Measurements from ENCODE around the gene DYRK1A. TPM values are rescaled to one million over a fixed set of nuclear protein-coding genes. Genes with fewer than 3 reads are reported as not detected.
"Not testable (repeated sequence)": the region's sequence is repeated elsewhere in the genome, so short reads cannot be mapped to it uniquely, and the experiment has no call there.

Gene DYRK1A
- total RNA-seq, 1 experiment from 2014 or later: 48.7 TPM

GRCh38 chr21:37548521-37548981, 182.0 kb downstream of the DYRK1A start:
- H3K36me3 ChIP-seq (ENCODE audit: low read depth, low read length): no peaks in the 10 kb centered on the region
- CTCF ChIA-PET: no interaction called here
- no peak overlapping the region for H3K9ac ChIP-seq (ENCODE audit: low read length)
- BruUV-seq (replicated peaks): no TSS peak
- H3K27ac ChIP-seq (ENCODE audit: low read length): no peak overlapping the region
- no peak overlapping the region for H2AFZ ChIP-seq (ENCODE audit: low read length)
- no peaks in the 10 kb centered on the region for H4K20me1 ChIP-seq (ENCODE audit: low read length)
- H3K9me2 ChIP-seq (replicated peaks; ENCODE audit: low read length): no peaks in the 10 kb centered on the region
- TF ChIP-seq EZH2 (IDR thresholded peaks at IDR 0.05; ENCODE audit: low read length, unreplicated experiment) (no peak), CTCF (conservative IDR thresholded peaks at IDR 0.05; ENCODE audit: low read depth, low read length) (no peak), EZH2phosphoT487 (IDR thresholded peaks at IDR 0.05; ENCODE audit: borderline replicate concordance, low read length) (no peak)
- intact Hi-C loops (cut with micrococcal nuclease): no loop called here
- no peaks in the 10 kb centered on the region for H3K79me2 ChIP-seq (ENCODE audit: low read length)
- no peaks in the 10 kb centered on the region for H3K27me3 ChIP-seq (ENCODE audit: low read length)
- ATAC-seq (no peak), DNase-seq (no peak)
- no peaks in the 10 kb centered on the region for H3K9me3 ChIP-seq (ENCODE audit: low read length)
- peaks cover 11% of the 10 kb centered on the region; the same call in 1 of the 2 replicates for H3K4me1 ChIP-seq (ENCODE audit: insufficient read depth, low read length)
- POLR2A ChIA-PET (ENCODE audit: unreplicated experiment): no interaction called here
- no peak overlapping the region for H3K4me2 ChIP-seq (ENCODE audit: low read length)
- H3K4me3 ChIP-seq (ENCODE audit: low read length): no peak overlapping the region
- H3F3A ChIP-seq (ENCODE audit: low read length, unreplicated experiment): no peaks in the 10 kb centered on the region

GRCh38 chr21:37549730-37550129, 183.2 kb downstream of the DYRK1A start:
- H3F3A ChIP-seq (ENCODE audit: low read length, unreplicated experiment); H3K9ac ChIP-seq (ENCODE audit: low read length); H3K27me3 ChIP-seq (ENCODE audit: low read length); H3K36me3 ChIP-seq (ENCODE audit: low read depth, low read length); CTCF ChIA-PET; H3K9me2 ChIP-seq (replicated peaks; ENCODE audit: low read length); H3K9me3 ChIP-seq (ENCODE audit: low read length); POLR2A ChIA-PET (ENCODE audit: unreplicated experiment); H4K20me1 ChIP-seq (ENCODE audit: low read length); H3K4me3 ChIP-seq (ENCODE audit: low read length); BruUV-seq (replicated peaks); H3K79me2 ChIP-seq (ENCODE audit: low read length); intact Hi-C loops (cut with micrococcal nuclease); H3K4me2 ChIP-seq (ENCODE audit: low read length); DNase-seq; ATAC-seq; H3K27ac ChIP-seq (ENCODE audit: low read length); H2AFZ ChIP-seq (ENCODE audit: low read length): not testable (repeated sequence)
- H3K4me1 ChIP-seq (ENCODE audit: insufficient read depth, low read length): peaks cover 11% of the 10 kb centered on the region; the same call in 1 of the 2 replicates

GRCh38 chr21:37550157-37550556, 183.6 kb downstream of the DYRK1A start:
- Histone ChIP-seq H3K27ac (ENCODE audit: low read length) (no peak overlapping the region), H3K4me2 (ENCODE audit: low read length) (no peak overlapping the region), H3K79me2 (ENCODE audit: low read length) (no peaks in the 10 kb centered on the region), H3K9me2 (replicated peaks; ENCODE audit: low read length) (no peaks in the 10 kb centered on the region), H3K27me3 (ENCODE audit: low read length) (no peaks in the 10 kb centered on the region), H3F3A (ENCODE audit: low read length, unreplicated experiment) (no peaks in the 10 kb centered on the region), H3K9ac (ENCODE audit: low read length) (no peak overlapping the region), H4K20me1 (ENCODE audit: low read length) (no peaks in the 10 kb centered on the region), H3K4me1 (ENCODE audit: insufficient read depth, low read length) (peaks cover 11% of the 10 kb centered on the region; the same call in 1 of the 2 replicates), H3K9me3 (ENCODE audit: low read length) (no peaks in the 10 kb centered on the region), H2AFZ (ENCODE audit: low read length) (no peak overlapping the region), H3K4me3 (ENCODE audit: low read length) (no peak overlapping the region), H3K36me3 (ENCODE audit: low read depth, low read length) (no peaks in the 10 kb centered on the region)
- TF ChIP-seq CTCF (conservative IDR thresholded peaks at IDR 0.05; ENCODE audit: low read depth, low read length): no peak
- TF ChIP-seq EZH2phosphoT487 (IDR thresholded peaks at IDR 0.05; ENCODE audit: borderline replicate concordance, low read length): no peak
- TF ChIP-seq EZH2 (IDR thresholded peaks at IDR 0.05; ENCODE audit: low read length, unreplicated experiment): no peak
- DNase-seq (no peak), ATAC-seq (no peak)
- no TSS peak for BruUV-seq (replicated peaks)
- ChIA-PET POLR2A (ENCODE audit: unreplicated experiment) (no interaction called here), CTCF (no interaction called here)
- intact Hi-C loops (cut with micrococcal nuclease): no loop called here
